ENCODE results near the gene GSK3B. TPM values are rescaled to one million over a fixed set of nuclear protein-coding genes. Genes with fewer than 3 reads are reported as not detected.

GSK3B gene
- total RNA-seq, 1 experiment from 2014 or later, result 56.5 TPM

DNA sequence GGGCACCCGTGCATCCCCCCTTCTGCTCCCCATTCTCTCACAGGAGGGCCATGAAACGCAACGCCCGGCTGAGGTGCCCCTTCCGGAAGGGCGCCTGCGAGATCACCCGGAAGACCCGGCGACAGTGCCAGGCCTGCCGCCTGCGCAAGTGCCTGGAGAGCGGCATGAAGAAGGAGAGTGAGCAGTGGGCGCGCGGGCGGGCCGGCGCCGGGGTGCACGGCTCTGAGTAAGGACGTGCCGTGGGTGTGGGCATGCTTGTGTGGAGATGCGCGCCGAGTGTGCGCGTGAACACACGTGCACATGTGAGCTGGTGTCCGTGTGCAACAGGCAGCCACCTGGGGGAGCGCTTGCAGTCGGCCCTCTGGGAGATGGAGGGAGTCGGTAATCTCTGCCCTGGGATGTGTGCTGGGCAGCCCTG lies 284.2 kb downstream of the GSK3B start:
- H3K23ac ChIP-seq (ENCODE audit: insufficient read length, low read depth, low read length), result no peak overlapping the region
- 0 out of 2 replicates have a peak, but pooled peaks cover 3% of the 10 kb centered on the region for H3K27me3 ChIP-seq (ENCODE audit: insufficient read depth, low read length)
- H3K4ac ChIP-seq (ENCODE audit: low read depth, low read length), result no peak overlapping the region
- no CpG with 5 or more reads among the region's 33 CpGs for WGBS (ENCODE audit: extremely low coverage, insufficient read length, low lambda C conversion rate)
- H3K79me1 ChIP-seq (ENCODE audit: insufficient read depth, low read depth, low read length, poor library complexity, severe bottlenecking), result no peaks in the 10 kb centered on the region
- no peaks in the 10 kb centered on the region for H3K23me2 ChIP-seq (ENCODE audit: insufficient read length, low read depth, low read length, poor library complexity, severe bottlenecking)
- no peak overlapping the region for H2BK120ac ChIP-seq (ENCODE audit: low read depth, low read length, poor library complexity, severe bottlenecking)
- H3K56ac ChIP-seq (ENCODE audit: insufficient read length, low read depth, low read length), result no peak overlapping the region
- H2BK5ac ChIP-seq (ENCODE audit: insufficient read length, low read length), result no peak overlapping the region
- H2AK5ac ChIP-seq (ENCODE audit: insufficient read length, low read length), result no peak overlapping the region
- Mint-ChIP-seq H3K4me3 (no peak overlapping the region), H3K9me3 (no peaks in the 10 kb centered on the region), H3K4me1 (no peaks in the 10 kb centered on the region), H3K36me3 (ENCODE audit: insufficient read depth in 1 of 3, low read depth in 3 of 3) (no peaks in the 10 kb centered on the region; a peak in 1 of 7 replicates), H3K27ac (no peak overlapping the region), H3K27me3 (ENCODE audit: low read depth) (peaks cover 4% of the 10 kb centered on the region; the same call in 1 of the 2 replicates)
- H2AFZ ChIP-seq (ENCODE audit: low read length), result no peak overlapping the region
- no peaks in the 10 kb centered on the region for H3K79me2 ChIP-seq (ENCODE audit: insufficient read depth, low read length)
- H2BK12ac ChIP-seq (ENCODE audit: insufficient read length, low read depth, low read length), result no peak overlapping the region
- no peaks in the 10 kb centered on the region for H3K9me3 ChIP-seq (ENCODE audit: control insufficient read depth, low read depth, low read length)
- H2BK20ac ChIP-seq (ENCODE audit: low read depth, low read length, poor library complexity, severe bottlenecking), result no peak overlapping the region
- TF ChIP-seq, protein P1, sequence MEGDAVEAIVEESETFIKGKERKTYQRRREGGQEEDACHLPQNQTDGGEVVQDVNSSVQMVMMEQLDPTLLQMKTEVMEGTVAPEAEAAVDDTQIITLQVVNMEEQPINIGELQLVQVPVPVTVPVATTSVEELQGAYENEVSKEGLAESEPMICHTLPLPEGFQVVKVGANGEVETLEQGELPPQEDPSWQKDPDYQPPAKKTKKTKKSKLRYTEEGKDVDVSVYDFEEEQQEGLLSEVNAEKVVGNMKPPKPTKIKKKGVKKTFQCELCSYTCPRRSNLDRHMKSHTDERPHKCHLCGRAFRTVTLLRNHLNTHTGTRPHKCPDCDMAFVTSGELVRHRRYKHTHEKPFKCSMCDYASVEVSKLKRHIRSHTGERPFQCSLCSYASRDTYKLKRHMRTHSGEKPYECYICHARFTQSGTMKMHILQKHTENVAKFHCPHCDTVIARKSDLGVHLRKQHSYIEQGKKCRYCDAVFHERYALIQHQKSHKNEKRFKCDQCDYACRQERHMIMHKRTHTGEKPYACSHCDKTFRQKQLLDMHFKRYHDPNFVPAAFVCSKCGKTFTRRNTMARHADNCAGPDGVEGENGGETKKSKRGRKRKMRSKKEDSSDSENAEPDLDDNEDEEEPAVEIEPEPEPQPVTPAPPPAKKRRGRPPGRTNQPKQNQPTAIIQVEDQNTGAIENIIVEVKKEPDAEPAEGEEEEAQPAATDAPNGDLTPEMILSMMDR (conservative IDR thresholded peaks at IDR 0.05), result no peak
- no peak overlapping the region for H4K5ac ChIP-seq (ENCODE audit: insufficient read length, low read depth, low read length)
- no peak overlapping the region for H2BK15ac ChIP-seq (ENCODE audit: low read depth, low read length)
- no peak overlapping the region for H3T11ph ChIP-seq (ENCODE audit: low read length)
- peak; percentile 43 for DNase-seq
- no peak overlapping the region for H4K91ac ChIP-seq (ENCODE audit: insufficient read length, low read depth, low read length)
- H3K9ac ChIP-seq (ENCODE audit: extremely low read depth, insufficient read length, low read length), result no peak overlapping the region
- no peaks in the 10 kb centered on the region for H4K20me1 ChIP-seq (ENCODE audit: control insufficient read depth, insufficient read depth, insufficient read length)
- no peak overlapping the region for H4K8ac ChIP-seq (replicated peaks; ENCODE audit: insufficient read length, low read depth, low read length)
- H3K18ac ChIP-seq (ENCODE audit: insufficient read length, low read depth, low read length), result no peak overlapping the region
- H3K14ac ChIP-seq (ENCODE audit: insufficient read depth, low read length), result no peak overlapping the region
- no peak overlapping the region for H3K27ac ChIP-seq (ENCODE audit: insufficient read length, low read depth, low read length)
- H3K4me2 ChIP-seq (ENCODE audit: insufficient read depth, insufficient read length, low read length), result no peak overlapping the region
- H3K4me1 ChIP-seq (ENCODE audit: insufficient read depth, low read length), result no peaks in the 10 kb centered on the region
